NCI-H1092 (cell line): ENCODE results near the gene CDC42BPB.

Experiments
- DNase-seq: peaks from one replicate; lab custom pipeline; 2025; lab: John Stamatoyannopoulos, UW

Gene CDC42BPB, protein sequence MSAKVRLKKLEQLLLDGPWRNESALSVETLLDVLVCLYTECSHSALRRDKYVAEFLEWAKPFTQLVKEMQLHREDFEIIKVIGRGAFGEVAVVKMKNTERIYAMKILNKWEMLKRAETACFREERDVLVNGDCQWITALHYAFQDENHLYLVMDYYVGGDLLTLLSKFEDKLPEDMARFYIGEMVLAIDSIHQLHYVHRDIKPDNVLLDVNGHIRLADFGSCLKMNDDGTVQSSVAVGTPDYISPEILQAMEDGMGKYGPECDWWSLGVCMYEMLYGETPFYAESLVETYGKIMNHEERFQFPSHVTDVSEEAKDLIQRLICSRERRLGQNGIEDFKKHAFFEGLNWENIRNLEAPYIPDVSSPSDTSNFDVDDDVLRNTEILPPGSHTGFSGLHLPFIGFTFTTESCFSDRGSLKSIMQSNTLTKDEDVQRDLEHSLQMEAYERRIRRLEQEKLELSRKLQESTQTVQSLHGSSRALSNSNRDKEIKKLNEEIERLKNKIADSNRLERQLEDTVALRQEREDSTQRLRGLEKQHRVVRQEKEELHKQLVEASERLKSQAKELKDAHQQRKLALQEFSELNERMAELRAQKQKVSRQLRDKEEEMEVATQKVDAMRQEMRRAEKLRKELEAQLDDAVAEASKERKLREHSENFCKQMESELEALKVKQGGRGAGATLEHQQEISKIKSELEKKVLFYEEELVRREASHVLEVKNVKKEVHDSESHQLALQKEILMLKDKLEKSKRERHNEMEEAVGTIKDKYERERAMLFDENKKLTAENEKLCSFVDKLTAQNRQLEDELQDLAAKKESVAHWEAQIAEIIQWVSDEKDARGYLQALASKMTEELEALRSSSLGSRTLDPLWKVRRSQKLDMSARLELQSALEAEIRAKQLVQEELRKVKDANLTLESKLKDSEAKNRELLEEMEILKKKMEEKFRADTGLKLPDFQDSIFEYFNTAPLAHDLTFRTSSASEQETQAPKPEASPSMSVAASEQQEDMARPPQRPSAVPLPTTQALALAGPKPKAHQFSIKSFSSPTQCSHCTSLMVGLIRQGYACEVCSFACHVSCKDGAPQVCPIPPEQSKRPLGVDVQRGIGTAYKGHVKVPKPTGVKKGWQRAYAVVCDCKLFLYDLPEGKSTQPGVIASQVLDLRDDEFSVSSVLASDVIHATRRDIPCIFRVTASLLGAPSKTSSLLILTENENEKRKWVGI (N-terminal part only)

GRCh38 chr14:103057372-103058163 is at the start of gene CDC42BPB:
TSS of gene CDC42BPB (minus strand) at chr14:103057549. CDS start at chr14:103057173, 376 bp downstream.
- DNase-seq: peak; percentile 86

DNA sequence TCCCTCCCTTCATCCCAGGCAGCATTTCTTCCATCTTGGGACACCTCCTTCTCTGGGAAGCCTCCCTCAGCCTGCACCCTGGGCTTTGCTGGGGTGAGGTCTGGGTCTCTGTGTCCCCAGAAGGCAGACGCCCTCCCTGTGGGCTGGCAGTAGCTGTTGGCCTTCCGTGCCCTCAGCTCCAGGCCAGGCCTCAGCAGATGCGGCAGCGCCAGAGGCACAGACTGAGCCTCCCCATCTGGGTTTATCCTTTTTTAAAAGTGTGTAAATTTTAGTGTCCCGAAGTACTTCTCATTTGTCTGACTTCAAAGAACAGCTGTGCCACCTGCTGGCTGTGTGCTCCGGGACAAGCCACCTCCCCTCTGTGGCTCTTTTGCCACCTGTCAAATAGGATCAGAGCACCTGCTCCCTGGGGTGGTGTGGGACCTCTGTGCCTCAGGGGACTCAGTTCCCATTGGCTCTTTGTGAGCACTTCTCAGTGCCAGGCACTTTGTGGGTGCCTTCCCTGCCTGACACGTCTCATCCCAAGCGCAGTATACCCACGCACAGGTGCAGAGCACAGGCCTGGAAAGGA is 48.3 kb upstream of the CDC42BPB start:
- DNase-seq: no peak

DNA sequence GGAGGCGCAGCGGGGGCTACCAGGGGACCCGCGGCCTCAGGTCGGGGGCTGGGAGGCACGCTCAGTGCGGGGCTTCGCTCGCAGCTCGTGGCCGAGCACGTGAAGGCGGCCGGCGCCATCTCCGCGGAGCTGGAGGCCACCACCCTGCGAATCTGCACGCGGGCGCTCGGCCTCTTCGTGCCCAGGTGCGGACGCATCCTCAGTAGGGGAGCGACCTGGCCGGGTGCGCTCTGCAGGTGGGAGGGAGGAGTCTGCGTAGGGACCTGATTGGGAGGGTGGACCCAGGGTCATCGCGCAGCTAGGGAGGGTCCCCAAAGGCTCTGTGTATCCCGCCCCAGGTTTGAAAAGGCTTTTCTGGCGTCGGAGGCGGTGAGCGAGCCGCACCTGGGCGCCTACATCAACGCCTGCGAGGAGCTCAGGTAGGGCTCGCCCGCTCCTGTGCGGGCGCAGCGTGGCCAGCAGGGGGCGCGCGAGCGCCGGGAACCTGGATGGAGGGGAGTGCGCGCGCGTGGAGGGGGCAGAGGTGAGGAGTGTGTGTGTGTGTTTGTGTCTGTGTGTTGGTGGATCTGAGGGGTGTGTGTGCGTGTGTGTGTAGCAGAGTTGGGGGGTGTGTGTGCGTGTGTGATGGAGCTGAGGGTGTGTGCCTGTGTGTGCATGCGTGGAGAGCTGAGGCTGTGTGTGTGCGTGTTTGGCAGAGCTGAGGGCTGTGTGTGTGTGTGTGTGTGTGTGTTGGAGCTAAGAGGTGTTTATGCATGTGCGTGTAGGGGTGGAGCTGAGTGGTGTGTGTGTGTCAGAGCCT is 47.5 kb upstream of the CDC42BPB start:
- peak; percentile 17 for DNase-seq

GRCh38 chr14:103104389-103104653 is 47.0 kb upstream of the CDC42BPB start:
- DNase-seq: no peak

GRCh38 chr14:103103461-103104388 is 46.4 kb upstream of the CDC42BPB start:
- DNase-seq: peak; percentile 22

DNA sequence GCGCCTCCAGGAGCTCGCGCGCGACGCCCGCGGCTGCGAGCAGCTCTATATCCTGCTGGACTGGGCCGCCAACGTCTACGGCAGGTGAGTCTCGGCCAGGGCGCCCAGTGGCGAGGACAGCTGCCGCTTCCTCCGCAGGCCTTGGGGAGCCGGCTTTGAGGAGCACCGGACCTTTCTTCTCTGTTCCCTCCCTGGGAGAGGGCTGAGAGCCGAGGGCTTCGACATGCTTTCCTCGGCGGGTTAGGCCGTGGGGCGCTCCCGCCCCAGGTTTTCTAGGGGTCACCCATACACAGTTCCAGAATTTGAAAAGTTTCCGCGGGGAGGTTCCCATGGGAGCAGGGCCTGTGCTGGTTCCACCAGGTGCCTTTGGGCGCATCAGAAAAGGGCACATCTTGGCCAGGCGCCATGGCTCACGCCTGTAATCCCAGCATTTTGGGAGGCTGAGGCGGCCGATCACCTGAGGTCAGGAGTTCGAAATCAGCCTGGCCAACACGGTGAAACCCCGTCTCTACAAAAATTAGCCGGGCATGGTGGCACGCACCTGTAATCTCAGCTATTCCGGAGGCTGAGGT is 45.4 kb upstream of the CDC42BPB start:
- no peak for DNase-seq

- DNase-seq: no peak
Measured at GRCh38 chr14:103101963-103102688, 44.8 kb upstream of the CDC42BPB start.

DNA sequence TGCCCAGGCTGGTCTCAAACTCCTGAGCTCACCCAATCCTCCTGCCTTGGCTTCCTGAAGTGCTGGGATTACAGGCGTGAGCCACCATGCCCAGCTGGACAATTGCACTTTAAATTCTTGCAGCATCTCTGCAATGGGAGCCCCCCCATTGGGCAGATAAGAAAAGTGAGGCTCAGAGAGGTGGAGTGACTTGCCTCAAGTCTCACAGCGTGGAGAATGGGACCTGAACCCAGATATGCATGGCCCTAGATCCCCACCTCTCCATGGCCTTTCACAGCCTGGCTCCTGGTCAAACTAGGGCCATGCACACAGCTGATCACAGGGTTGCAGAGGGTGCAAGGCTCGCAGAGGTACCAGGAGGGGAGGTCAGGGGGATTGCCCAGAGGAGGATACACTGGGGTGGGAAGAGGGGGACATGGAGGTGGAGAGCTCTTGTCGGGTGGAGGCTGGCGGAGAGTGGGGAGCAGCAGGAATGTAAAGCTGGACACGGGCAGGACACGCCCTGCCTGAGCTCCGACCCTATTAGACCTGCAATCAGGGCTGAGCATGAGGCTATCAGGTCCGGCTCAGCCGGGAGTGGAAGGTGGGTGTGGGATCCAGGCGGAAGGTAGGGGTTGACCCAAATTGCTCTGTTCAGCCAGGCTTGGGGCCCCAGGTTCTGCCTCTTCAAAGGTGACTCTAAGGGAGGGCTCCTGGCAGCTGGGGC is 44.1 kb upstream of the CDC42BPB start:
- no peak for DNase-seq

- no peak for DNase-seq
Measured at GRCh38 chr14:103100281-103101121, 43.2 kb upstream of the CDC42BPB start.

GRCh38 chr14:103099733-103100280 is 42.5 kb upstream of the CDC42BPB start:
- no peak for DNase-seq

DNA sequence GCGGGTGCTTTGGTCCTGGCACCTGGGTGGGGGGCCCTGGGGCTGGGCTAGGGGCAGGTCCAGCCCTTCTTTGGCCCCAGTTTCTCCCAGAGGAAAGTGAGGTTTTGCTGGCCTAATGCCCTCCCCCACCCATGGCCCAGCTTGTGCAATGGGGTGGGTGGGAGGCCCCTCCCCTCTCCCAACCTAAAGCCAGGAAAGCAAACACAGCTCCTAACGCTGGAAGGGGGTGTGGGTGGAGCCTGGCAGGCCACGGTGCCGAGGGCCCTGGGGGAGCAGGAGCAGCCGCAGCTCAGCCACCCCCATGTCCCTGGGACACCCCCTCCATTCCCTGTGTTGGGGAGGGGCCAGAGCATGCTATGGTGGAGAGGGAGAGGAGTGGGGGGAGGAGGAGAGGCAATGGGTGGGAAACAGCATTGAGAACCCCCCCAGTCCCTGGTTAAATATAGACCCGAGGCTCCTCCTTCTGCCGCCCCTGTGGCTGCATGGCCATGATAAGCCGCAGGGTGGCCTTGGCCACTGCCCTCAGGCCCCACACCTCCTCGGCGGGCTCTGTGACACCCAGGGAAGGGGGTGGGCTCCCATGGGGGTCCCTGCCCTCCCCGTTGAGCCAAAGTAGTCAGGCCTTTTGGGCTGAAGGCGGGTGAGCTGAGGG is 41.9 kb upstream of the CDC42BPB start:
- DNase-seq: no peak

GRCh38 chr14:103097994-103098957 is 40.9 kb upstream of the CDC42BPB start:
- DNase-seq: no peak

GRCh38 chr14:103097244-103097993 is 40.1 kb upstream of the CDC42BPB start:
- DNase-seq: no peak

GRCh38 chr14:103096387-103096786 is 39.0 kb upstream of the CDC42BPB start:
- no peak for DNase-seq
